ENCODE measurements around the gene GRIA1.

GRIA1 gene

GRCh38 chr5:153544706-153545105 is 54.2 kb downstream of the GRIA1 start:
- H3K36me3 ChIP-seq (ENCODE audit: low read depth) = no peaks in the 10 kb centered on the region
- no peaks in the 10 kb centered on the region for H3K27me3 ChIP-seq (ENCODE audit: insufficient read depth, poor library complexity, severe bottlenecking)
- H3K4me1 ChIP-seq (ENCODE audit: insufficient read depth, poor library complexity, severe bottlenecking) = peaks cover 11% of the 10 kb centered on the region
- H3K4me3 ChIP-seq (ENCODE audit: severe bottlenecking) = no peak overlapping the region
- ATAC-seq (ENCODE audit: low read depth) (no peak), DNase-seq (ENCODE audit: low spot score) (no peak)
- no peaks in the 10 kb centered on the region for H3K9me3 ChIP-seq (ENCODE audit: severe bottlenecking)
- H3K27ac ChIP-seq (ENCODE audit: poor library complexity, severe bottlenecking) = no peak overlapping the region
- TF ChIP-seq, protein P1, sequence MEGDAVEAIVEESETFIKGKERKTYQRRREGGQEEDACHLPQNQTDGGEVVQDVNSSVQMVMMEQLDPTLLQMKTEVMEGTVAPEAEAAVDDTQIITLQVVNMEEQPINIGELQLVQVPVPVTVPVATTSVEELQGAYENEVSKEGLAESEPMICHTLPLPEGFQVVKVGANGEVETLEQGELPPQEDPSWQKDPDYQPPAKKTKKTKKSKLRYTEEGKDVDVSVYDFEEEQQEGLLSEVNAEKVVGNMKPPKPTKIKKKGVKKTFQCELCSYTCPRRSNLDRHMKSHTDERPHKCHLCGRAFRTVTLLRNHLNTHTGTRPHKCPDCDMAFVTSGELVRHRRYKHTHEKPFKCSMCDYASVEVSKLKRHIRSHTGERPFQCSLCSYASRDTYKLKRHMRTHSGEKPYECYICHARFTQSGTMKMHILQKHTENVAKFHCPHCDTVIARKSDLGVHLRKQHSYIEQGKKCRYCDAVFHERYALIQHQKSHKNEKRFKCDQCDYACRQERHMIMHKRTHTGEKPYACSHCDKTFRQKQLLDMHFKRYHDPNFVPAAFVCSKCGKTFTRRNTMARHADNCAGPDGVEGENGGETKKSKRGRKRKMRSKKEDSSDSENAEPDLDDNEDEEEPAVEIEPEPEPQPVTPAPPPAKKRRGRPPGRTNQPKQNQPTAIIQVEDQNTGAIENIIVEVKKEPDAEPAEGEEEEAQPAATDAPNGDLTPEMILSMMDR (IDR thresholded peaks at IDR 0.05; ENCODE audit: poor library complexity, severe bottlenecking) = no peak

GRCh38 chr5:153546566-153546965 is 56.1 kb downstream of the GRIA1 start:
- TF ChIP-seq, protein P1 (IDR thresholded peaks at IDR 0.05; ENCODE audit: poor library complexity, severe bottlenecking) = no peak
- ATAC-seq (ENCODE audit: low read depth) (no peak), DNase-seq (ENCODE audit: low spot score) (no peak)
- Histone ChIP-seq H3K4me1 (ENCODE audit: insufficient read depth, poor library complexity, severe bottlenecking) (peaks cover 22% of the 10 kb centered on the region), H3K27ac (ENCODE audit: poor library complexity, severe bottlenecking) (no peak overlapping the region), H3K9me3 (ENCODE audit: severe bottlenecking) (no peaks in the 10 kb centered on the region), H3K4me3 (ENCODE audit: severe bottlenecking) (no peak overlapping the region), H3K27me3 (ENCODE audit: insufficient read depth, poor library complexity, severe bottlenecking) (no peaks in the 10 kb centered on the region), H3K36me3 (ENCODE audit: low read depth) (no peaks in the 10 kb centered on the region)

DNA sequence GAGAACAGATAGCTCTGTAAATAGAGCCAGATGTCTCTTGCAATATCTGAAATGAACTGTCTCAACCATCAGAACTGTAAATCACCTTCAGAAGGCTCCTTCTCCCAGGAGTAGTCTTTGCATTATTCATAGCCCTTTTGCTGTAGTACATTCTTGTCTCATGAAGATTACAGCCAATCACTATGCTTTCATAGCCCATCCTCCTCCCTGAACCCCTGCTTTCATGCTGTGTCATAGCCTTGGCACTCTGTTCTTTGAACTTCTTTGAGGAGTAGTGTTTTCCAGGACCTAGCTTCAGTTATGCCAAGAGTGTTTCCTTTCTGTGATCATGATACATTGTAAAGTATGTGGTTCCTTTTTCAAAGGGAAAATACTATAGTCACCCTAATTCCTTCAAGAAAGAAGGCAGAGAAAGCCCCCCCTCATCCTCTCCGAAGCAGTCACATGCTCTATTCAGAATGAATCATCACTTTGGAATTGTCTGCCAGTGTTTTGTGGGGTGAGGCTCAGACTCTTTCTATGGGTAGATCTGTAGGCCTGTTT is 61.1 kb downstream of the GRIA1 start:
- peak; percentile 95 for ATAC-seq (ENCODE audit: low read depth)
- TF ChIP-seq, protein P1 (IDR thresholded peaks at IDR 0.05; ENCODE audit: poor library complexity, severe bottlenecking) = no peak

GRCh38 chr5:153552886-153553285 is 62.4 kb downstream of the GRIA1 start:
- Histone ChIP-seq H3K27me3 (ENCODE audit: insufficient read depth, poor library complexity, severe bottlenecking) (no peaks in the 10 kb centered on the region), H3K4me1 (ENCODE audit: insufficient read depth, poor library complexity, severe bottlenecking) (peaks cover 42% of the 10 kb centered on the region), H3K9me3 (ENCODE audit: severe bottlenecking) (no peaks in the 10 kb centered on the region), H3K4me3 (ENCODE audit: severe bottlenecking) (no peak overlapping the region), H3K36me3 (ENCODE audit: low read depth) (no peaks in the 10 kb centered on the region), H3K27ac (ENCODE audit: poor library complexity, severe bottlenecking) (peak overlapping the region; percentile 98)
- TF ChIP-seq, protein P1 (IDR thresholded peaks at IDR 0.05; ENCODE audit: poor library complexity, severe bottlenecking) = no peak
- ATAC-seq (ENCODE audit: low read depth) (no peak), DNase-seq (ENCODE audit: low spot score) (no peak)

More for the DNA sequence above, 61.1 kb downstream of the GRIA1 start:
- Histone ChIP-seq H3K4me1 (ENCODE audit: insufficient read depth, poor library complexity, severe bottlenecking) (peaks cover 42% of the 10 kb centered on the region), H3K9me3 (ENCODE audit: severe bottlenecking) (no peaks in the 10 kb centered on the region), H3K4me3 (ENCODE audit: severe bottlenecking) (no peak overlapping the region), H3K36me3 (ENCODE audit: low read depth) (no peaks in the 10 kb centered on the region), H3K27me3 (ENCODE audit: insufficient read depth, poor library complexity, severe bottlenecking) (no peaks in the 10 kb centered on the region), H3K27ac (ENCODE audit: poor library complexity, severe bottlenecking) (peak overlapping the region; percentile 98)
- peak; percentile 73 for DNase-seq (ENCODE audit: low spot score)

- Histone ChIP-seq H3K9me3 (ENCODE audit: severe bottlenecking) (no peaks in the 10 kb centered on the region), H3K36me3 (ENCODE audit: low read depth) (no peaks in the 10 kb centered on the region), H3K4me1 (ENCODE audit: insufficient read depth, poor library complexity, severe bottlenecking) (peaks cover 40% of the 10 kb centered on the region), H3K27me3 (ENCODE audit: insufficient read depth, poor library complexity, severe bottlenecking) (no peaks in the 10 kb centered on the region), H3K27ac (ENCODE audit: poor library complexity, severe bottlenecking) (no peak overlapping the region), H3K4me3 (ENCODE audit: severe bottlenecking) (no peak overlapping the region)
- no peak for DNase-seq (ENCODE audit: low spot score)
- TF ChIP-seq, protein P1 (IDR thresholded peaks at IDR 0.05; ENCODE audit: poor library complexity, severe bottlenecking) = no peak
- ATAC-seq (ENCODE audit: low read depth) = no peak
Measured at GRCh38 chr5:153555420-153556114, 65.1 kb downstream of the GRIA1 start.
